HG03139 (cell line): Measurements from ENCODE around the gene C3orf52.

Experiments
- ATAC-seq: cut with Tn5 transposase; IDR thresholded peaks from one replicate; pipeline ENCODE4 v1.9.1; 2021; ENCODE audit not compliant: unreplicated experiment

C3orf52 gene

GRCh38 chr3:112134335-112135124 lies 48.3 kb downstream of the C3orf52 start:
- ATAC-seq: no peak

GRCh38 chr3:112136046-112136445 lies 49.9 kb downstream of the C3orf52 start:
- no peak for ATAC-seq

GRCh38 chr3:112136959-112137693 lies 50.9 kb downstream of the C3orf52 start:
- ATAC-seq: no peak

GRCh38 chr3:112137781-112138180 lies 51.6 kb downstream of the C3orf52 start:
- no peak for ATAC-seq

- ATAC-seq: no peak
These were observed 52.2 kb downstream of the C3orf52 start for GRCh38 chr3:112138219-112138969.

- no peak for ATAC-seq
These were observed 54.4 kb downstream of the C3orf52 start for GRCh38 chr3:112140584-112140983.

- ATAC-seq: no peak
These were observed 55.1 kb downstream of the C3orf52 start for GRCh38 chr3:112141293-112141692.

- ATAC-seq: no peak
These were observed 57.1 kb downstream of the C3orf52 start for GRCh38 chr3:112143251-112143650.

GRCh38 chr3:112143689-112144088 lies 57.5 kb downstream of the C3orf52 start:
- no peak for ATAC-seq

GRCh38 chr3:112149136-112149535 lies 62.9 kb downstream of the C3orf52 start:
- ATAC-seq: no peak

- ATAC-seq: no peak
These were observed 81.6 kb downstream of the C3orf52 start for GRCh38 chr3:112167758-112168157.
